K562 (cell line): Measurements from ENCODE around the gene PRICKLE2. TPM values are rescaled to one million over a fixed set of nuclear protein-coding genes. Genes with fewer than 3 reads are reported as not detected.

Experiments used
- ATAC-seq: fragments of 200-7000 bp; cut with Tn5 transposase; 3 replicates; pipeline ENCODE4 v1.9.1; 2020; ENCODE audit warnings: moderate library complexity
- BruUV-seq: library from RNA; stranded (reverse); fragments of 400-500 nt; replicated peaks from 2 replicates; lab custom pipeline; 2021; lab: Mats Ljungman, UMichigan
- CTCF ChIA-PET: fragments of 300-600 bp; formaldehyde crosslinking; extraction: SDS; loops from one replicate; lab custom pipeline; 2021; ENCODE audit warnings: low intra/inter-chr PET ratio; lab: Yijun Ruan, JAX
- POLR2A ChIA-PET: fragments of 300-600, 350-650 bp; sonication (Branson Sonifier 250); formaldehyde crosslinking; extraction: SDS; loops from one replicate; lab custom pipeline; 2021; ENCODE audit warnings: antibody characterized with exemption, inconsistent platforms; lab: Yijun Ruan, JAX
- DNase-seq, 4 experiments: peaks; one replicate each; pipeline versions ENCODE4 v3.0.0 to v3.0.0-alpha.2; 2011 to 2018; ENCODE audit warnings: low spot score in 3 of 4, mixed read lengths in 3 of 4; ENCODE audit errors: extremely low read depth in 1 of 4
- FAIRE-seq: peaks from 2 replicates; lab custom pipeline; 2011; peaks lifted over from hg19 to GRCh38; lab: Jason Lieb, UNC
- H2AFZ ChIP-seq: 2 replicates; pipeline ENCODE4 v1.6.0; 2011; ENCODE audit warnings: low read depth, low read length, control low read depth, inconsistent platforms
- H3K27ac ChIP-seq: fragments of 200-600 bp; 3 replicates; pipeline ENCODE4 v1.8.0; 2011; ENCODE audit warnings: low read depth, mild to moderate bottlenecking, control low read depth, inconsistent platforms, low read length, moderate library complexity, mixed read lengths; ENCODE audit errors: extremely low read depth
- H3K27me3 ChIP-seq, 2 experiments: fragments of 300-600 bp in 1 of 2; 2 replicates in 1 of 2; 3 replicates in 1 of 2; pipeline versions ENCODE4 v1.6.0 to v1.8.0; 2011; ENCODE audit warnings: inconsistent platforms in 2 of 2, low read length in 2 of 2, mild to moderate bottlenecking in 1 of 2, mixed read lengths in 1 of 2, moderate library complexity in 1 of 2; ENCODE audit not compliant: control insufficient read depth in 2 of 2, insufficient read depth in 2 of 2
- H3K36me3 ChIP-seq: fragments of 300-600 bp; 3 replicates; pipeline ENCODE4 v1.8.0; 2011; ENCODE audit warnings: mild to moderate bottlenecking, low read length, inconsistent platforms; ENCODE audit not compliant: control insufficient read depth, insufficient read depth
- H3K4me1 ChIP-seq, 2 experiments: fragments of 200-600 bp in 1 of 2; replicated peaks in 1 of 2; 2 replicates in 1 of 2; 3 replicates in 1 of 2; pipeline versions ENCODE4 v1.5.1 to v1.8.0; 2011; ENCODE audit warnings: inconsistent platforms in 2 of 2, low read length in 2 of 2, mild to moderate bottlenecking in 1 of 2, mixed read lengths in 1 of 2, moderate library complexity in 1 of 2; ENCODE audit not compliant: control insufficient read depth in 2 of 2, insufficient read depth in 2 of 2
- H3K4me2 ChIP-seq: 2 replicates; pipeline ENCODE4 v1.6.1; 2011; ENCODE audit warnings: low read length, control low read depth, inconsistent platforms, mixed read lengths; ENCODE audit not compliant: insufficient read depth
- H3K4me3 ChIP-seq: fragments of 200-600 bp; sonication (generic), shearing (Covaris generic); 2 replicates; pipeline ENCODE4 v1.5.1; 2016; ENCODE audit warnings: control low read depth, inconsistent platforms
- H3K79me2 ChIP-seq: fragments of 200-600 bp; 3 replicates; pipeline ENCODE4 v1.8.0; 2011; ENCODE audit warnings: low read length, inconsistent platforms; ENCODE audit not compliant: control insufficient read depth, insufficient read depth
- H3K9ac ChIP-seq, 2 experiments: 2 replicates each; pipeline versions ENCODE4 v1.6.0 to v1.6.1; 2011; ENCODE audit warnings: low read depth in 2 of 2, low read length in 2 of 2, control low read depth in 1 of 2, inconsistent platforms in 1 of 2, mild to moderate bottlenecking in 1 of 2, mixed read lengths in 1 of 2; ENCODE audit not compliant: insufficient read depth in 1 of 2
- H3K9me1 ChIP-seq: one replicate; pipeline ENCODE4 v1.6.0; 2011; ENCODE audit warnings: inconsistent platforms, mild to moderate bottlenecking, low read length, moderate library complexity; ENCODE audit not compliant: control insufficient read depth, insufficient read depth
- H3K9me3 ChIP-seq: replicated peaks from 2 replicates; pipeline ENCODE4 v1.5.1; 2011; ENCODE audit warnings: low read depth, low read length, inconsistent platforms; ENCODE audit not compliant: control insufficient read depth, insufficient read depth
- H4K20me1 ChIP-seq: replicated peaks from 2 replicates; pipeline ENCODE4 v1.6.1; 2011; ENCODE audit warnings: low read length, inconsistent platforms, mixed read lengths; ENCODE audit not compliant: control insufficient read depth, insufficient read depth
- DDX20 ChIP-seq: fragments of 450-650 bp; IDR thresholded peaks from 2 replicates; pipeline ENCODE4 v1.6.1; 2016; ENCODE audit warnings: missing genetic modification characterization, low read depth, mild to moderate bottlenecking, missing compliant biosample characterization, moderate library complexity
- TOE1 ChIP-seq, 2 experiments: fragments of 450-650 bp in 1 of 2; sonication (generic) in 1 of 2; formaldehyde crosslinking in 1 of 2; IDR thresholded peaks; 2 replicates each; pipeline versions ENCODE4 v1.7.1 to v1.8.0; 2016 to 2022; ENCODE audit warnings: borderline replicate concordance in 2 of 2, mild to moderate bottlenecking in 2 of 2, antibody characterized with exemption in 1 of 2, inconsistent platforms in 1 of 2, low read depth in 1 of 2, missing genetic modification reagents in 1 of 2, moderate library complexity in 1 of 2
- ZBTB11 ChIP-seq, 3 experiments: fragments of 200-800 bp in 1 of 3; fragments of 250-450 bp in 1 of 3; fragments of 450-650 bp in 1 of 3; sonication (Bioruptor Pico) in 1 of 3; sonication (Bioruptor generic) in 1 of 3; formaldehyde crosslinking in 1 of 3; IDR thresholded peaks; 2 replicates each; pipeline versions ENCODE4 v1.6.1 to v1.8.0; 2016 to 2022; ENCODE audit warnings: mild to moderate bottlenecking in 2 of 3, missing genetic modification characterization in 2 of 3, missing compliant biosample characterization in 1 of 3, moderate library complexity in 1 of 3
- WGBS: fragments of 100-300 bp; shearing (Covaris generic); methylation state at CpG from one replicate; pipeline ENCODE4 v1.1.6; 2016; ENCODE audit warnings: low coverage, mixed read lengths; ENCODE audit not compliant: insufficient coverage; ENCODE audit errors: missing lambda C conversion rate; 5-methylcytosine and 5-hydroxymethylcytosine counted together
- in situ Hi-C: fragments of 300-500 bp; cut with MboI; formaldehyde crosslinking; loops from 4 replicates; pipeline ENCODE4 v1.15.0; 2018; ENCODE audit warnings: inconsistent platforms, mixed read lengths
- intact Hi-C: fragments of 100-400 bp; cut with micrococcal nuclease; formaldehyde crosslinking; loops from 2 replicates; pipeline ENCODE4 v1.14.2; 2022
- polyA plus RNA-seq, 8 experiments: library from polyadenylated mRNA; depleted of rRNA in 4 of 8; stranded (reverse) in 5 of 8; unstranded in 3 of 8; fragments of >200 nt; fragmentation: Nextera tagmentation in 2 of 8; fragmentation: Illumina TruSeq in 1 of 8; extraction: Ambion mirVana in 2 of 8; extraction: Trizol in 1 of 8; gene quantifications; 2 replicates each; pipeline versions ENCODE4 v1.2.1 to v1.2.3, GENCODE V29; 2011 to 2014; ENCODE audit warnings: inconsistent platforms in 1 of 8, missing spikeins in 1 of 8
- total RNA-seq, 7 experiments: library from RNA; depleted of rRNA in 6 of 7; stranded (reverse); fragments of >200 nt in 6 of 7; fragmentation: Illumina TruSeq in 2 of 7; extraction: Trizol in 2 of 7; gene quantifications; 2 replicates each; pipeline versions ENCODE4 v1.2.1 to v1.2.3, GENCODE V29; 2011 to 2021; ENCODE audit warnings: low replicate concordance in 1 of 7

Gene PRICKLE2
- total and polyA plus RNA-seq, 9 of the 15 experiments (the other 6 are each of a cell fraction or from before 2014, with no cell fraction given): 0.07 to 0.09 TPM; not detected in 7

- H3K79me2 ChIP-seq: no peaks in the 10 kb centered on the region
- H3K9ac ChIP-seq: no peak overlapping the region
- H3K4me1 ChIP-seq: no peaks in the 10 kb centered on the region
- H2AFZ ChIP-seq: no peak overlapping the region
- no peaks in the 10 kb centered on the region for H3K9me1 ChIP-seq
- FAIRE-seq (no peak), DNase-seq (no peak)
- no TSS peak for BruUV-seq
- WGBS: 1% methylated on average over 8 of the region's 9 CpGs
- in situ Hi-C loops: no loop called here
- no peak overlapping the region for H3K4me2 ChIP-seq
- no peak overlapping the region for H3K27ac ChIP-seq
- TF ChIP-seq DDX20: no peak
- TF ChIP-seq ZBTB11 (CRISPR knock-in tag; IDR thresholded peaks at IDR 0.05): peak in 1 of 3 experiments; percentile 63; a peak in 2 of 6 replicates
- TF ChIP-seq TOE1 (IDR thresholded peaks at IDR 0.05; ENCODE audit: borderline replicate concordance): no peak
- no peak for TF ChIP-seq TOE1 (CRISPR knock-in tag; IDR thresholded peaks at IDR 0.05; ENCODE audit: borderline replicate concordance, low read depth)
- TF ChIP-seq, all 486 proteins: peak for 1
- no peak for ATAC-seq
- Histone ChIP-seq H3K27me3 (peaks cover 0 to 9% of the 10 kb centered on the region in 2 experiments; a peak in 2 of 5 replicates), H3K9me3 (no peaks in the 10 kb centered on the region), H4K20me1 (no peaks in the 10 kb centered on the region), H3K36me3 (no peaks in the 10 kb centered on the region), H3K4me3 (no peak overlapping the region)
- ChIA-PET CTCF (no interaction called here), POLR2A (no interaction called here)
- intact Hi-C loops: no loop called here
Measured at GRCh38 chr3:64144241-64144900, 80.9 kb downstream of the PRICKLE2 start.
